A549 (cell line): ENCODE results near the gene CALM3. TPM values are rescaled to one million over a fixed set of nuclear protein-coding genes. Genes with fewer than 3 reads are reported as not detected.

ENCODE experiments used
- ATAC-seq, 2 experiments: fragments of 200-7000 bp in 1 of 2; fragments of >200 bp in 1 of 2; cut with Nextera tagmentation in 1 of 2; cut with Tn5 transposase in 1 of 2; 3 replicates each; pipeline versions ENCODE4 v1.8.0 to v1.9.1; 2018 to 2020; ENCODE audit warnings: mild to moderate bottlenecking in 1 of 2, moderate library complexity in 1 of 2
- CTCF ChIA-PET: fragments of 300-600 bp; sonication (Branson Sonifier 250); formaldehyde crosslinking; extraction: SDS; loops from one replicate; lab custom pipeline; 2021; ENCODE audit warnings: antibody characterized with exemption, inconsistent platforms; lab: Yijun Ruan, JAX
- POLR2A ChIA-PET: fragments of 350-600 bp; formaldehyde crosslinking; extraction: SDS; loops from one replicate; lab custom pipeline; 2021; ENCODE audit warnings: antibody characterized with exemption, inconsistent platforms; lab: Yijun Ruan, JAX
- DNase-seq, 2 experiments: peaks; one replicate each; pipeline versions ENCODE4 v3.0.0 to v3.0.0-alpha.2; 2011 to 2016; ENCODE audit warnings: low read depth in 1 of 2, low spot score in 1 of 2
- FAIRE-seq: peaks from 2 replicates; lab custom pipeline; 2011; peaks lifted over from hg19 to GRCh38; lab: Jason Lieb, UNC
- H3K27ac ChIP-seq, 2 experiments: fragments of >200 bp; sonication (Bioruptor Twin); formaldehyde crosslinking; 3 replicates each; pipeline ENCODE4 v1.5.1; 2016 to 2017
- H3K4me1 ChIP-seq: fragments of >200 bp; sonication (Bioruptor Twin); formaldehyde crosslinking; 3 replicates; pipeline ENCODE4 v1.6.1; 2016
- H3K4me2 ChIP-seq: fragments of >200 bp; sonication (Bioruptor Twin); formaldehyde crosslinking; 3 replicates; pipeline ENCODE4 v1.6.1; 2016
- H3K4me3 ChIP-seq: fragments of >200 bp; sonication (Bioruptor Twin); formaldehyde crosslinking; 3 replicates; pipeline ENCODE4 v1.5.1; 2016
- H3K9me3 ChIP-seq: fragments of >200 bp; sonication (Bioruptor Twin); formaldehyde crosslinking; 3 replicates; pipeline ENCODE4 v1.6.1; 2016
- CBX2 ChIP-seq: fragments of 200-600 bp; sonication (generic); IDR thresholded peaks from 2 replicates; pipeline ENCODE4 v1.6.1; 2016; ENCODE audit warnings: low read depth, mild to moderate bottlenecking, borderline replicate concordance
- CHD4 ChIP-seq: fragments of 200-600 bp; sonication (generic); IDR thresholded peaks from 2 replicates; pipeline ENCODE4 v1.6.1; 2016; ENCODE audit warnings: antibody characterized with exemption, mild to moderate bottlenecking, borderline replicate concordance
- EHF ChIP-seq: fragments of 250-450 bp; sonication (Bioruptor Pico); IDR thresholded peaks from 2 replicates; pipeline ENCODE4 v1.5.0; 2020; ENCODE audit warnings: mild to moderate bottlenecking
- EHMT2 ChIP-seq: fragments of 200-600 bp; sonication (generic); IDR thresholded peaks from 2 replicates; pipeline ENCODE4 v1.6.1; 2016; ENCODE audit warnings: antibody characterized with exemption, low read depth, mild to moderate bottlenecking, moderate library complexity
- FOSB ChIP-seq: fragments of 250-450 bp; sonication (Bioruptor Pico); IDR thresholded peaks from 2 replicates; pipeline ENCODE4 v1.5.0; 2020; ENCODE audit warnings: mild to moderate bottlenecking, moderate library complexity
- HES2 ChIP-seq: fragments of >200 bp; sonication (Bioruptor Twin); formaldehyde crosslinking; IDR thresholded peaks from 2 replicates; pipeline ENCODE4 v1.6.1; 2016
- HEYL ChIP-seq: fragments of 250-450 bp; sonication (Bioruptor Pico); IDR thresholded peaks from 2 replicates; pipeline ENCODE4 v1.8.0; 2021; ENCODE audit warnings: mild to moderate bottlenecking, moderate library complexity
- HMGXB4 ChIP-seq: fragments of 250-450 bp; sonication (Bioruptor Pico); IDR thresholded peaks from 2 replicates; pipeline ENCODE4 v1.5.0; 2021; ENCODE audit warnings: mild to moderate bottlenecking, moderate library complexity, borderline replicate concordance
- HOXA7 ChIP-seq: fragments of 250-450 bp; sonication (Bioruptor Pico); IDR thresholded peaks from 2 replicates; pipeline ENCODE4 v1.5.0; 2020; ENCODE audit warnings: mild to moderate bottlenecking, moderate library complexity
- JUNB ChIP-seq: fragments of >200 bp; sonication (Bioruptor Twin); formaldehyde crosslinking; IDR thresholded peaks from 2 replicates; pipeline ENCODE4 v1.6.1; 2016
- KDM5A ChIP-seq: fragments of 200-600 bp; sonication (generic); IDR thresholded peaks from 2 replicates; pipeline ENCODE4 v1.6.1; 2016; ENCODE audit warnings: antibody characterized with exemption, mild to moderate bottlenecking
- MAX ChIP-seq: IDR thresholded peaks from 2 replicates; pipeline ENCODE4 v1.6.1; 2012
- MAZ ChIP-seq: fragments of 150-350 bp; IDR thresholded peaks from 2 replicates; pipeline ENCODE4 v1.6.1; 2014; ENCODE audit warnings: antibody characterized with exemption, low read depth, low read length, borderline replicate concordance
- MYC ChIP-seq: IDR thresholded peaks from 2 replicates; pipeline ENCODE4 v1.6.1; 2012; ENCODE audit warnings: mild to moderate bottlenecking, inconsistent platforms, low read length, improper control_type of control experiment, borderline replicate concordance
- NFE2L2 ChIP-seq: fragments of 150-350 bp; conservative IDR thresholded peaks from 2 replicates; pipeline ENCODE4 v1.6.1; 2014; ENCODE audit warnings: low read length
- PBX3 ChIP-seq: IDR thresholded peaks from 2 replicates; pipeline ENCODE4 v1.6.1; 2012
- POLR2AphosphoS2 ChIP-seq: conservative IDR thresholded peaks from 2 replicates; pipeline ENCODE4 v1.6.1; 2012; ENCODE audit warnings: low read length, improper control_type of control experiment, inconsistent platforms
- RFX5 ChIP-seq: fragments of 450-650 bp; IDR thresholded peaks from 2 replicates; pipeline ENCODE4 v1.7.1; 2014; ENCODE audit warnings: antibody characterized with exemption, mild to moderate bottlenecking, moderate library complexity
- ZFP36 ChIP-seq: fragments of 450-650 bp; IDR thresholded peaks from 2 replicates; pipeline ENCODE4 v1.6.1; 2014; ENCODE audit warnings: borderline replicate concordance; ENCODE audit not compliant: partially characterized antibody
- ZNF302 ChIP-seq: fragments of 250-450 bp; sonication (Bioruptor Pico); IDR thresholded peaks from 2 replicates; pipeline ENCODE4 v1.9.0; 2021; ENCODE audit warnings: inconsistent platforms, mild to moderate bottlenecking, moderate library complexity
- WGBS: methylation state at CpG from one replicate; pipeline ENCODE4 v1.1.6; 2017; ENCODE audit errors: missing lambda C conversion rate; 5-methylcytosine and 5-hydroxymethylcytosine counted together
- polyA plus RNA-seq, 4 experiments: library from polyadenylated mRNA; depleted of rRNA in 3 of 4; stranded (reverse); fragments of >200 nt; fragmentation: RNase III in 1 of 4; extraction: RNeasy Plus Mini Kit Qiagen cat#74134 plus additional on column Dnase treatment in 1 of 4; gene quantifications; 2 replicates in 3 of 4; 3 replicates in 1 of 4; pipeline ENCODE4 v1.2.3, GENCODE V29; 2011 to 2017
- TF ChIP-seq, protein P1 (sequence below): fragments of 150-350 bp; IDR thresholded peaks from 2 replicates; pipeline ENCODE4 v1.6.1; 2014; ENCODE audit warnings: low read depth, mild to moderate bottlenecking, low read length
- TF ChIP-seq, protein P2 (sequence below): fragments of 200-600 bp; sonication (generic); IDR thresholded peaks from 2 replicates; pipeline ENCODE4 v1.6.1; 2016; ENCODE audit warnings: antibody characterized with exemption, mild to moderate bottlenecking, moderate library complexity
- TF ChIP-seq, protein P3 (sequence below): fragments of >200 bp; sonication (Bioruptor Twin); formaldehyde crosslinking; IDR thresholded peaks from 3 replicates; pipeline ENCODE4 v1.5.1; 2016

Gene CALM3
- polyA plus RNA-seq, 2 of the 4 experiments (the other 2 are of a cell fraction): 303 to 548 TPM

- POLR2A ChIA-PET: interaction anchor here (0.5 to 1.5 kb wide), 3 partner anchors 17 to 46 kb away, joined by 3 to 10 read pairs (median 3); partner anchors contain the start of gene CALM3
- no peak for TF ChIP-seq FOSB
- TF ChIP-seq MAZ: no peak
- TF ChIP-seq CBX2: no peak
- TF ChIP-seq ZFP36: no peak
- TF ChIP-seq MYC: no peak
- no peak for TF ChIP-seq KDM5A
- TF ChIP-seq MAX: no peak
- TF ChIP-seq POLR2AphosphoS2: no peak
- TF ChIP-seq NFE2L2: no peak
- TF ChIP-seq JUNB: no peak
- no peak for TF ChIP-seq ZNF302 (CRISPR knock-in tag)
- TF ChIP-seq HES2: no peak
- no peak for TF ChIP-seq RFX5
- TF ChIP-seq, protein P1, sequence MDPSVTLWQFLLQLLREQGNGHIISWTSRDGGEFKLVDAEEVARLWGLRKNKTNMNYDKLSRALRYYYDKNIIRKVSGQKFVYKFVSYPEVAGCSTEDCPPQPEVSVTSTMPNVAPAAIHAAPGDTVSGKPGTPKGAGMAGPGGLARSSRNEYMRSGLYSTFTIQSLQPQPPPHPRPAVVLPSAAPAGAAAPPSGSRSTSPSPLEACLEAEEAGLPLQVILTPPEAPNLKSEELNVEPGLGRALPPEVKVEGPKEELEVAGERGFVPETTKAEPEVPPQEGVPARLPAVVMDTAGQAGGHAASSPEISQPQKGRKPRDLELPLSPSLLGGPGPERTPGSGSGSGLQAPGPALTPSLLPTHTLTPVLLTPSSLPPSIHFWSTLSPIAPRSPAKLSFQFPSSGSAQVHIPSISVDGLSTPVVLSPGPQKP: no peak
- TF ChIP-seq HOXA7 (CRISPR knock-in tag): no peak
- TF ChIP-seq EHMT2: no peak
- no peaks in the 10 kb centered on the region for H3K9me3 ChIP-seq
- no peak overlapping the region for H3K4me2 ChIP-seq
- WGBS: 69% methylated on average over 6 of the region's 6 CpGs
- H3K4me1 ChIP-seq: 0 out of 3 replicates have a peak, but pooled peaks cover 8% of the 10 kb centered on the region
- DNase-seq: no peak
- CTCF ChIA-PET: interaction anchor here (0.6 to 34.1 kb wide), 19 partner anchors 6 to 268 kb away, joined by 3 to 737 read pairs (median 5); partner anchors contain the start of genes CALM3, DACT3, GNG8 and PTGIR
- no peak overlapping the region for H3K27ac ChIP-seq
- ATAC-seq: peak; percentile 4 to 12; a peak in 3 of 6 replicates
- FAIRE-seq: no peak
- H3K4me3 ChIP-seq: no peak overlapping the region
These were observed 16.5 kb downstream of the CALM3 start for GRCh38 chr19:46617601-46618000.

DNA sequence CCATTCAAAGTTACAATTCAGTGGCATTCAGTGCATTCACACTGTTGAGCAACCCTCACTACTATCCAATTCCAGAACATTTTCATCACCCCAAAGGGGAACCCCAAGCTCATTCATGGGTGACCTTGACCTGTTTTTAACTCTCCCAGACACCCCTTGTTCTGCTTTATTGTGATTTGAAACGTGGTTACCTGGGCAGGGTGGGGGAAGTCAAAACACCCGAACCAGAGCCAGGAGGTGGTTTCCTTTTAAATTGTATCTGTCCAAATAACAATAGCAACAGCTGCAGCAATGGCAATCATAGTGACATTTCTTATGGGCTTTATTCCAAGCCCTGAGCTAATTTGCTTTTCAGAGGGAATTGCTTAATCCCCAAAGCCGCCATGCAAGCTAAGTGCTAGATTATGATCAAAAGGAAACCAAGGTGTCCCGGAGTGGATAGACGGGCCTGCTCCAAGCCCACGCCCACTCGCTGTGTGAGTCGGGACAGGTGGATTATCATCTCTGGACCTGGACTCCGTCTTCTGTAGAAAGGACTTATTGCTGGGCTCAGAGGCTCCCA is 17.6 kb downstream of the CALM3 start:
- no peak for DNase-seq
- no peak overlapping the region for H3K4me3 ChIP-seq
- TF ChIP-seq EHF (CRISPR knock-in tag) (no peak), HMGXB4 (CRISPR knock-in tag) (no peak), PBX3 (no peak), ZFP36 (no peak), MYC (no peak), POLR2AphosphoS2 (no peak), FOSB (no peak), CHD4 (no peak), HEYL (CRISPR knock-in tag) (no peak)
- TF ChIP-seq, protein P2, sequence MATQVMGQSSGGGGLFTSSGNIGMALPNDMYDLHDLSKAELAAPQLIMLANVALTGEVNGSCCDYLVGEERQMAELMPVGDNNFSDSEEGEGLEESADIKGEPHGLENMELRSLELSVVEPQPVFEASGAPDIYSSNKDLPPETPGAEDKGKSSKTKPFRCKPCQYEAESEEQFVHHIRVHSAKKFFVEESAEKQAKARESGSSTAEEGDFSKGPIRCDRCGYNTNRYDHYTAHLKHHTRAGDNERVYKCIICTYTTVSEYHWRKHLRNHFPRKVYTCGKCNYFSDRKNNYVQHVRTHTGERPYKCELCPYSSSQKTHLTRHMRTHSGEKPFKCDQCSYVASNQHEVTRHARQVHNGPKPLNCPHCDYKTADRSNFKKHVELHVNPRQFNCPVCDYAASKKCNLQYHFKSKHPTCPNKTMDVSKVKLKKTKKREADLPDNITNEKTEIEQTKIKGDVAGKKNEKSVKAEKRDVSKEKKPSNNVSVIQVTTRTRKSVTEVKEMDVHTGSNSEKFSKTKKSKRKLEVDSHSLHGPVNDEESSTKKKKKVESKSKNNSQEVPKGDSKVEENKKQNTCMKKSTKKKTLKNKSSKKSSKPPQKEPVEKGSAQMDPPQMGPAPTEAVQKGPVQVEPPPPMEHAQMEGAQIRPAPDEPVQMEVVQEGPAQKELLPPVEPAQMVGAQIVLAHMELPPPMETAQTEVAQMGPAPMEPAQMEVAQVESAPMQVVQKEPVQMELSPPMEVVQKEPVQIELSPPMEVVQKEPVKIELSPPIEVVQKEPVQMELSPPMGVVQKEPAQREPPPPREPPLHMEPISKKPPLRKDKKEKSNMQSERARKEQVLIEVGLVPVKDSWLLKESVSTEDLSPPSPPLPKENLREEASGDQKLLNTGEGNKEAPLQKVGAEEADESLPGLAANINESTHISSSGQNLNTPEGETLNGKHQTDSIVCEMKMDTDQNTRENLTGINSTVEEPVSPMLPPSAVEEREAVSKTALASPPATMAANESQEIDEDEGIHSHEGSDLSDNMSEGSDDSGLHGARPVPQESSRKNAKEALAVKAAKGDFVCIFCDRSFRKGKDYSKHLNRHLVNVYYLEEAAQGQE: no peak
- TF ChIP-seq, protein P3, sequence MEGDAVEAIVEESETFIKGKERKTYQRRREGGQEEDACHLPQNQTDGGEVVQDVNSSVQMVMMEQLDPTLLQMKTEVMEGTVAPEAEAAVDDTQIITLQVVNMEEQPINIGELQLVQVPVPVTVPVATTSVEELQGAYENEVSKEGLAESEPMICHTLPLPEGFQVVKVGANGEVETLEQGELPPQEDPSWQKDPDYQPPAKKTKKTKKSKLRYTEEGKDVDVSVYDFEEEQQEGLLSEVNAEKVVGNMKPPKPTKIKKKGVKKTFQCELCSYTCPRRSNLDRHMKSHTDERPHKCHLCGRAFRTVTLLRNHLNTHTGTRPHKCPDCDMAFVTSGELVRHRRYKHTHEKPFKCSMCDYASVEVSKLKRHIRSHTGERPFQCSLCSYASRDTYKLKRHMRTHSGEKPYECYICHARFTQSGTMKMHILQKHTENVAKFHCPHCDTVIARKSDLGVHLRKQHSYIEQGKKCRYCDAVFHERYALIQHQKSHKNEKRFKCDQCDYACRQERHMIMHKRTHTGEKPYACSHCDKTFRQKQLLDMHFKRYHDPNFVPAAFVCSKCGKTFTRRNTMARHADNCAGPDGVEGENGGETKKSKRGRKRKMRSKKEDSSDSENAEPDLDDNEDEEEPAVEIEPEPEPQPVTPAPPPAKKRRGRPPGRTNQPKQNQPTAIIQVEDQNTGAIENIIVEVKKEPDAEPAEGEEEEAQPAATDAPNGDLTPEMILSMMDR: no peak
- TF ChIP-seq, all 56 proteins: peak for 0
- FAIRE-seq (no peak), ATAC-seq (no peak)
- Histone ChIP-seq H3K27ac (no peak overlapping the region), H3K4me2 (no peak overlapping the region), H3K4me1 (0 out of 3 replicates have a peak, but pooled peaks cover 8% of the 10 kb centered on the region), H3K9me3 (no peaks in the 10 kb centered on the region)
- 79% methylated on average over 9 of the region's 9 CpGs for WGBS
- POLR2A ChIA-PET: no interaction called here
- CTCF ChIA-PET: interaction anchor here (0.6 to 34.1 kb wide), 11 partner anchors 5 to 222 kb away, joined by 3 to 737 read pairs (median 7); partner anchors contain the start of genes CALM3, DACT3, GNG8 and PTGIR
